Activated T-helper 9 cell treated with anti-CD3 and anti-CD28 coated beads, Interleukin-2, amount 50 U/mL, for 16 hours (primary cell): ENCODE results near the gene TTLL11.

ENCODE experiments used
- DNase-seq: peaks from one replicate; pipeline ENCODE4 v3.0.0-alpha.2; 2020; ENCODE audit warnings: low read depth

Gene TTLL11

GRCh38 chr9:122092611-122093506, at the start of gene TTLL11:
Gene TTLL11 (minus strand): TSS chr9:122093308. CDS start chr9:122093148, 160 bp downstream.
- DNase-seq, result peak; percentile 94

- DNase-seq, result no peak
Observed at GRCh38 chr9:122141671-122142070, 48.6 kb upstream of the TTLL11 start.

DNA sequence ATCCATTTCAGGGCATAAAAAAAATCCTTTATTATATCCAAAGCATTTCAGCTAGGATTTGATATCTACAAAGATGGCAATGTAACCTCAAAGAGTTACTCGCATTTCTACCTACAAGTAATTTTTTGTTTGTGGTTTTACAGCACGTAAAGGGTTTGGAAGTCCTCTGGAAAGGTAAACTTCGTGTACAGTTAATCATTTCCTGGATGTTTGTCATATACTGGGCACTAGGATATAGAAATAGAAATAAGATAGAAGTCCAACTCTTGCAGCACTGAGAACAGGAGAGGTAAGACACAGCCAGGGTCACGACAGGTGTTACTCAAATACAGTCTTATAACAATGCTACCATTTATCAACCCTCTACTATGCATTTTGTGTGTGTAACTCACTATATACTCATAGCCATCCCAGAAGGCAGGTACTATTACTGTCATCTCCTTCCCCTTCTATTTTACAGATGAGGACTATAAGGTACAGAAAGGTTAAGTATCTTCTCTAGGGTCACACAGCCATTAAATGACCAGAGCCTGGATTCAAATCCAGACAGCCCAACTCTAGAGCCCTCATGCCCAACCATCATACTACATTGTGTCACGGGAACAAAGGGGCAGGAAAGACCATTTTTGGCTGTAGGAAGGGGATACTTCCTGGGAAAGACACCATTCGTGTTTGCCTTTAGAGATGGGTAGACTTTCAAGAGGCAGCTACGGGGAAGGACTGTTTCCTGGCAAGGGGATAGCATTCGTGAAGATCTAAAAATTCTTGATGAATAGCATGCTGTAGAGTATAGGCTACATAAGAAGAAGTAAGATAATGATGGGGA, 47.5 kb upstream of the TTLL11 start:
- no peak for DNase-seq

DNA sequence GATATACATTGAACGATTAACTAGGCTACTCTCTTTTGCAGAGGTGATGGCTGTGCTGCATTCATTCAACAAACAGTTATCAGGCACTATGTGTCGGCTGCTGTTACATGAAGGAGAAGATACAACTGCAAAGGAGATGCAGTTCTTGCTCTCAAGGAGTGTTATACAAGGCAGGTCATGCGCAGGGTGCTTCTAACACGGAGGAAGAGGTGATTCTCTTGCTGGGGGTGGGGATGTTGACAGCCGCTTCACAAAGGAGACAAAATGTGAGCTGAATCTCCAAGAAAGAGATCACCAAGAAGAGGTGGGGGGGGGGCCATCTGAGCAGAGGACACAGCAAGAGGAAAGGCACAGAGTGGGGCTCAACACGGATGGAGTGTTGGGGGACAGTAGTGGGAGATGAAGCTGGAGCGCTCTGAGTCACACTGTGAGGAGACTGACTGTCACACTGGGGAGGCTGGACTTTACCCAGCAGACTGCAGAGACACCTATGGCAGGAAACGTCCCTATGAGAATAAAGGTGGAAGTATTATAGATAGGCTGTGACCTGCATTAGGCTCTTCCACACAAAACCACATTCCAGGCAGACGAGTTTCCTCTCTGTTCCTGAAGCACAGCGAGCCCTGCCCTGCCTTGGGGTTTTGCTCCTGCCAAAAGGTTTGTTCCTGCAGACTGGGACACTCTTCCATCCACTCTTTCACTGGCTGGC, 45.6 kb upstream of the TTLL11 start:
- DNase-seq, result no peak

- DNase-seq, result no peak
Observed at GRCh38 chr9:122135529-122135859, 42.4 kb upstream of the TTLL11 start.

DNA sequence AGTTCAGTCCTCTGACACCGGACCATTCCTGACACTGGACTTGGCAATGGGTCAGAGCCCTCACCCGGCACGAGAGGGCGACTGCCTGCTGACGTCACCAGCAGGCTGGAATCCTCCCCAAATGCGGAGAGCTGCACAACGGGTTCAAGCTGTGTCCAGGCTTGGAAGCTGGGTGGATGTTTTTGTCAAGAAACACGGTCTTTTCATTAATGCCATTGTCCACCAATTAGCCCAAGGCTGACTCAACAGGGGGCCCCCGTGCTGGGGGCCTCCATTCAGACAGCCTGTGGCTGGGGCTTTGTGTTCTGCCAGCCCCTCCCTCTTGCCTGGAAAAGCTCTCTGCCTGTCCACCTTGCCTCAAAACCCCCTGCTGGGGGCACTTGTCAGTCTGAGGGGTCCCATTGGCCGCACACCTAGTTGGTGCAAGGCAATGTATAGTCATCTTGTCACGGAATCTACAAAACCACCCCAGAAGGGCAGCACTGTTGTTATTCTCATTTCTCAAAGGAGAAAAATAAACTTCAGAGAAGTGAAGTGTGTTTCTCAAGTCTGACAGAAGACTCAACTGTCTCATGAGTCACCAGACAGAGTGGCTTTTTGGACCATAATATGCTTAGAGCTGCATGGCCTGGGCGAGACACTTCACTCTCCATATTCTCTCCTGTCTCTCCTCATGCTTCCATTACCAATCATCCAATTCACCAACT, 41.9 kb upstream of the TTLL11 start:
- no peak for DNase-seq

DNA sequence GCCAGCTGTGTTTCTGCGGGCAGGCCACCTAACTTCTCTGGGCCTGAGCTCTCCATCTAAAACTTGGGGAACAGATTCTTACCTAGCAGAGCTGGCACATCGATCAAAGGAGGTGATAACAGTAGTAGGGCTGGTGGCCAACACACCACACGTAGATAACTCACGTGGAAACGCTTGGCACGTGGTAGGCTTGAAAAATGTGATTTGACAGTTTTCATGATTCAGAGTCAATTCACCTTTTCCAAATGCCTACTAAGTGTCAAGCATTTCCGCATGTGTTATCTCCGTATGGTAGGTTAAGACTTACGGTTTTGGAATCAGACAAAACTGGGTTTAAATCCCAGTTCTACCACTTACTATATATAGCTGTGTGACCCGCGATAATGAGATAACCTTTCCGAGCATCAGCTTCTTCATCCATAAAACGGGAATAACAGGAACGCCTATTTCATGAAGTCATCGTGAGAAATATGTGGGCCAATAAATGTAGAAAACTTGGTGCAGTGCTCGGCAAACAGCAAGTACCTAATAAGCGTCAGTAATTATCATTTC, 41.0 kb upstream of the TTLL11 start:
- no peak for DNase-seq

- DNase-seq, result no peak
Observed at GRCh38 chr9:122133263-122133983, 40.3 kb upstream of the TTLL11 start.

DNA sequence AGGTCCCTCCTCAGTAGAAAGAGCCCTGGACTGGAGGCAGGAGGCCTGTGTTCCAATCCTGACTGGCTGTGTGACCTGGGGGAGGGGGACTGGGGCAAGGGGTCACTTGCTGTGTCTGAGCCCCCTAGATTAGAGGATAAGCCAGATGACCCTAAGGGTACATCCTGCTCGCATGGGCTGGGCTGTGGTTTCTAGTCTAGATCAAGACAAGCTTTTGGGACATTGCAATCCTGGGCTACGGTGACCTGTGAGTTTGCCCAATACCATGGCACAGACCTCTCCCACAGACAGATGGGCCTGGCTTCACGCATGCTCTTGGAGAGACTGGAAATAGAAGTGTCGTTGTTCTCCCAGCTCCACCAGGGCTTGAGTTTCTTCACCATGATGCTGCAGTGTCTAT, 39.4 kb upstream of the TTLL11 start:
- DNase-seq, result no peak

DNA sequence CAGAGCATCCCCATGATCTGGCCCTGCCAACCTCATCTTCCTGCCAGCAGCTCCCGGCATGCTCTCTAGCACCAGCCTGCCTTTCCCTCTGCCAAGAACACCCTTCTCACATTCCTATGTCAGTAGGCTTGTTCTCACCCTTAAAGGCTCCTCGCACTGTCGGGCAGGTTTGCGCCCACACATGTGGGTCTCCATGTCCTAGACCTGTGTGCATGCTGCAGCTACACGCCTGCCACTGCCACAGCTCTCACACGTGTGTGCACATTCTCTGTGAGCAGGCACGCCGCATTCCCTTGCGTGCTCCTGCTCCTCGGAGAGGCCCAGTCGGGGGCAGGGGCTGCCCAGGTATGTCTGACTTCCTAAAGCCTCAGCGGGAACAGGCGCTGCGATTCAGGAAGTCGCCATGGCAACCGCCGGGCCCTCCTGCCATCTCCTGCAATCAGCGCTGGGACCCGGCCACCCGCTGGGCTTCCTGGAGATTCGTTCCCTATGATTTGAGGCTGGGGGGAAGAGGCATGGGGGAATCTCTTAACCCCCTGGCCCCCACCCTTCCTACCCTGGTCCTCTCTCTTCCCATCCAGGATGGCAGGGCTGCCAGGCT, 38.4 kb upstream of the TTLL11 start:
- DNase-seq, result no peak

DNA sequence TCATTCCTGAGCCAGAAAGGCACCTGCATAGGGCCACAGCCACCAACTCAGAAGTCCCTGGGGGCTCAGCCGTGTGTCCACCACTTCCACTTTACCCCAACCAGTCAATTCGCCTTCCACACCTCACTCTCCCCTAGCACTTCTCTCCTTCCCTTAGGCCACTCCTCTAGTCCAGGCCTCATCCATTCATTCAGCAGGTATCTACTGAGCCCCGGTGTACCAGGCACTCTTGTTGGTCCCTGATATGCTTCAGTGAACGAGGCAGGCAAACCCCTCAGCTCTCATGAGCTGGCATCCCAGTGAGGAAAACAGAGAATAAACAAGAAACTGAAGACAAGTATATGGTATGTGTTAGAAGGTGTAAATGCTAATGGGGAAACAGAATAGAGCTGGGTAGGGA, 37.7 kb upstream of the TTLL11 start:
- DNase-seq, result no peak

GRCh38 chr9:122129969-122130368, 36.9 kb upstream of the TTLL11 start:
- DNase-seq, result no peak

DNA sequence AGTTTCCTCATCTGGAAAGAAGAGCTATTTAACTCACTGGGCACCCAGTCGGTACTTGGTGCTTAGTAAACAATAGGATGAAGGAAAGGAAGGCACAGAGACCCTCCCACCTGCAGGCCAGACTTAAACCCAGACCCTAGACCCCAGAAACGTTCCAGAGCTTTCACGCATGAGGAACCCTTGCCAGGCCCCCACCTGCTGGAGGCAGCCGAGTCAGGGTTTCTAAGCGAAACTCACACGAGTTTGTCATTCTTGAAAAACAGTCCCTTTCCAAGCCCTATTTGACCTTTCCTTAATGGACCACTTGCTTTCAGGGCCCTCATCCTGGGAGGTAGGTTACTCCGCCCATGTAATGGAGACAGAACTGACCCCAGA, 35.8 kb upstream of the TTLL11 start:
- no peak for DNase-seq

- no peak for DNase-seq
Observed at GRCh38 chr9:122128007-122128968, 35.2 kb upstream of the TTLL11 start.

DNA sequence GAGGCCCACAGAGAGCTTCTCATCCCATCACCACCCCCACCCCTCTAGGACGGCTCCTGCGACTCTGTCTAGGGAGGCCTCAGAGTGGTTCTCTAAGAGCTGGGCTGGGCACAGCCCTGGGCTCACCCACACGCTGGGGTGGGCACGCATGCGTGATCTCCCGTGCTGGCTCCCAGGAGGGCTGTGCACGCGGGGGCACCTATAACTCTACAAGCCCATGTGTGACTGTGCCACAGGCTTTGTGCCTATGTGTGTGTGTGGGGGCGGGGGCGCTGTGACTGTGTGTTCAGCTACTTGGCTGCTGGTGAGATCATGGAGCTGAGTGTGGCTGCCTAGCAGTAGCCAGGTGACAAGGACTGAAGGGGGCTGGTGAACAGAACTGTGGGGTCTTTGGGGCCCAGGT, 34.3 kb upstream of the TTLL11 start:
- DNase-seq, result no peak

DNA sequence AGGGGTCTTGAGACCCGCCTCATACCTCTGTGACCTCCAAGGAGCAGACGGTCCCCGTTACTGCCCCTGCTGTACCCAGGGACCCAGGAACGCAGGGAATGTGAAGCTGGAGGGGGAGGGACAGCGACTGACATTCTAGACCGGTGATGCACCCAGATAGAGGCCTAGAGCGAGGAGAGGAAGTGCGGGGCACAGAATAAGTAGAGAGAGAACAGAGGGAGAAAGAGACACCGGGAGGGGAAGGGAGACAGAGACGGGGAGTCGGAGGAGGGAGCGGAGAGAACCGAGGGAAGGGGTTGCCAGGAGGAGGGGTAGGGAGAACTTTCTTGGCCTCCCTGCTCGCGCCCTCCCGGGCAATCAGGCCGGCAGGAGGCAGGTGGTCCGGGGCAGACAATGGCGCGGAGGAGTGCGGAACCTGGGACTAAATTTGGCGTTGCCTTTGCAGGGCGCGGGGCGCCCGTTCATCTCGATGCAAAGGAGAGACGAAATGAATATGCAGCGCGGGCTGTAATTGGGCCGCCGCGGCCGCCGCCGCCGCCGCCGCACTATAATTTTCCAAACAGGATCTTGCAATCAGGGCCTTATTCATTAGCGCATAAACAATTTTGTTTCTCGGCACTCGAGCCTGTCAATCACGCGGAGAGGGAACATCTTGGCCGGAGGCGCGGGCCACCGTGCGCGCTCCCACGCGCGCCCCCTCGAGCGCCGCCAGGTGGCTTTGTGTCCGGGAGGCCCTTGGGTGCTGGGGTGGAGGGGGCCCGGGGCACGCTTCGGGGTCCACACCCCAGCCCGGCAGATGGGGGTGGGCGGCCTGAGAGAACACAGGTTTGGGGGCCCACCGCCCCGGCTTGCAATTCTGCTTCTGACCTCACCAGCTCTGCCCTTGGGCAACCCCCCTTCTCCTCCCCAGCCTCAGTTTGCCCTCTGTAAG, 33.5 kb upstream of the TTLL11 start:
- DNase-seq, result no peak

GRCh38 chr9:122125509-122126330, 32.6 kb upstream of the TTLL11 start:
- no peak for DNase-seq

DNA sequence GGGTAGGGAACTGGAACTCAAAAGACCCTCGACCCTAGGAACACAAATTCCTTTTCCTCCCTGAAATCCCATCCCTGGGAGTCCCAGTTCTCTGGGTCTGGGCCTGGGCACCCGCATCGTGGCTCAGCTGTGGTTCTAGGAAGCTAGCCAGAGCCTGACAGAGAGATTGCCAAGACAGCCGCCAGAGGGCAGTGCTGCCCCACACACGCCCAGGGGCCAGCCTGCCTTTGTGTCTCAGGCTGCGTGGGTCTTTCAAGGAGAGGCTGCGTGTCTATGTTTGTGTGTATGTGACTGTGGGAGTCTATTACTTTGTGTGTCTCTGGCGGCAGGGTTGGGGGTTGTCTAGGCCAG, 32.0 kb upstream of the TTLL11 start:
- peak; percentile 67 for DNase-seq
